H1 (cell line): ENCODE data around the gene GLRA1.

Source experiments
- TF ChIP-seq, protein P1 (sequence below): IDR thresholded peaks from 2 replicates; pipeline ENCODE4 v1.6.1; 2011; ENCODE audit warnings: low read length, improper control_type of control experiment
- TF ChIP-seq, protein P2 (sequence below), 3 experiments: IDR thresholded peaks; 1 replicate in 2 of 3; 2 replicates in 1 of 3; pipeline versions ENCODE4 v1.5.1 to v1.6.1; 2011; ENCODE audit warnings: low read length in 3 of 3, mild to moderate bottlenecking in 3 of 3, inconsistent platforms in 2 of 3, low read depth in 1 of 3, moderate library complexity in 1 of 3; ENCODE audit not compliant: insufficient read depth in 1 of 3; ENCODE audit errors: control extremely low read depth in 1 of 3

DNA sequence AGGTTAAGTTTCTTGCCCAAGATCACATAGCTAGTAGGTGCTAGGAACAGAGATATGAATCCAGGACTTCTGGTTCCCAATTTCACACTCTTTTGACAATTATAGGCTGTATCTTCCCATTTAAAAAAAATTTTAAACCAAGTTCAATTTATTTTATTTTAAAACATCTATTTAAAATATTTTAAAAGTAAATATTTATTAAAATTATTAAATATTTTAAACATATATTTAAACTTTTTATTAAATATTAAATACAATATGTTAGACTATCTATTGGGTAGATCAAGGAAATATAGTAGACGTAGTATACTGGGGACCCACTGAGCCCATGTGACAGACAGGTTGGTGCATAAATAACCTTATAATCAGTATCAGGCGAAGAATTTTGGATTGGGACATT lies 54.8 kb downstream of the GLRA1 start:
- TF ChIP-seq, protein P1, sequence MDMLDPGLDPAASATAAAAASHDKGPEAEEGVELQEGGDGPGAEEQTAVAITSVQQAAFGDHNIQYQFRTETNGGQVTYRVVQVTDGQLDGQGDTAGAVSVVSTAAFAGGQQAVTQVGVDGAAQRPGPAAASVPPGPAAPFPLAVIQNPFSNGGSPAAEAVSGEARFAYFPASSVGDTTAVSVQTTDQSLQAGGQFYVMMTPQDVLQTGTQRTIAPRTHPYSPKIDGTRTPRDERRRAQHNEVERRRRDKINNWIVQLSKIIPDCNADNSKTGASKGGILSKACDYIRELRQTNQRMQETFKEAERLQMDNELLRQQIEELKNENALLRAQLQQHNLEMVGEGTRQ, result no peak
- TF ChIP-seq, protein P2, sequence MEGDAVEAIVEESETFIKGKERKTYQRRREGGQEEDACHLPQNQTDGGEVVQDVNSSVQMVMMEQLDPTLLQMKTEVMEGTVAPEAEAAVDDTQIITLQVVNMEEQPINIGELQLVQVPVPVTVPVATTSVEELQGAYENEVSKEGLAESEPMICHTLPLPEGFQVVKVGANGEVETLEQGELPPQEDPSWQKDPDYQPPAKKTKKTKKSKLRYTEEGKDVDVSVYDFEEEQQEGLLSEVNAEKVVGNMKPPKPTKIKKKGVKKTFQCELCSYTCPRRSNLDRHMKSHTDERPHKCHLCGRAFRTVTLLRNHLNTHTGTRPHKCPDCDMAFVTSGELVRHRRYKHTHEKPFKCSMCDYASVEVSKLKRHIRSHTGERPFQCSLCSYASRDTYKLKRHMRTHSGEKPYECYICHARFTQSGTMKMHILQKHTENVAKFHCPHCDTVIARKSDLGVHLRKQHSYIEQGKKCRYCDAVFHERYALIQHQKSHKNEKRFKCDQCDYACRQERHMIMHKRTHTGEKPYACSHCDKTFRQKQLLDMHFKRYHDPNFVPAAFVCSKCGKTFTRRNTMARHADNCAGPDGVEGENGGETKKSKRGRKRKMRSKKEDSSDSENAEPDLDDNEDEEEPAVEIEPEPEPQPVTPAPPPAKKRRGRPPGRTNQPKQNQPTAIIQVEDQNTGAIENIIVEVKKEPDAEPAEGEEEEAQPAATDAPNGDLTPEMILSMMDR (IDR thresholded peaks at IDR 0.05; ENCODE audit: control extremely low read depth in 1 of 3, insufficient read depth in 1 of 3, low read depth in 1 of 3, low read length in 3 of 3), result no peak
